Measurements from ENCODE around the gene CDKN1A.

DNA sequence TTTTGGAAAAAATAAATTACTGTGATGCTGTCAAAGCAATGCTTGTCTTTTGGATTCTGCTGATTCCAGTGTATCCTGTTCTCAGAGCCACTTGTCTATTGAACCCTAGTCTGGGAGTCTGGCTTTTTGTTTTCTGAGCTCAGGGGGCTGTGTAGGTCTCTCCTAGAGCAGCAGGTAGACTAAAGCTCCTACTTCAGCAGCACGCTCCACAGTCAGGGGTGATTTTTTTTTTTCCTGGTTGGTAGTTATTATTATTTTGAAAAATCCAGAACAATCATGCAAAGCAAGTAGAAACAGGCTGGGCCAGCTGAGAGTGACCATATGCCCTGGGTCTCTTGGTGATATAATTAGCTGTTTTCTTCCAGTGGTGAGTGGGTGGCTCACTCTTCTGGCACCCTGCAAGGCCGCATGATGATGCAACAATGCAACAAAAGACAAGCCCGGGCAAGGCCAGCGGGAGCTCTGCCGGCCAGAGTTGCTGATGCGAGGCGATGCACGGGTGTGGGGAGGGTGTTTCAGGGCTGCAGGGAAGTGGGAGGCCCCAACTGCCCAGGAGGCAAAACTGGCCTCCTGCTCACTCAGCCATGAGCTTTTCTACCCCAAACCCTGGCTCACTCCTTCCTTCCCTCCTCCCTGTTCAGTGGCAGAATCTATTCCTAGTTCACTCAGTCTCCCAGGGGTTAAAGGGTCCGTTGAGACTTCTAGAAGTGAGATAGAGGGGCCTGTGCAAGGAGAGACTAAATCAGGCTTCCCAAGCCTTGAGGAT, 11.5 kb upstream of the CDKN1A start:
- no peak for TF ChIP-seq POLR2A (IDR thresholded peaks at IDR 0.05)
- TF ChIP-seq, protein P1, sequence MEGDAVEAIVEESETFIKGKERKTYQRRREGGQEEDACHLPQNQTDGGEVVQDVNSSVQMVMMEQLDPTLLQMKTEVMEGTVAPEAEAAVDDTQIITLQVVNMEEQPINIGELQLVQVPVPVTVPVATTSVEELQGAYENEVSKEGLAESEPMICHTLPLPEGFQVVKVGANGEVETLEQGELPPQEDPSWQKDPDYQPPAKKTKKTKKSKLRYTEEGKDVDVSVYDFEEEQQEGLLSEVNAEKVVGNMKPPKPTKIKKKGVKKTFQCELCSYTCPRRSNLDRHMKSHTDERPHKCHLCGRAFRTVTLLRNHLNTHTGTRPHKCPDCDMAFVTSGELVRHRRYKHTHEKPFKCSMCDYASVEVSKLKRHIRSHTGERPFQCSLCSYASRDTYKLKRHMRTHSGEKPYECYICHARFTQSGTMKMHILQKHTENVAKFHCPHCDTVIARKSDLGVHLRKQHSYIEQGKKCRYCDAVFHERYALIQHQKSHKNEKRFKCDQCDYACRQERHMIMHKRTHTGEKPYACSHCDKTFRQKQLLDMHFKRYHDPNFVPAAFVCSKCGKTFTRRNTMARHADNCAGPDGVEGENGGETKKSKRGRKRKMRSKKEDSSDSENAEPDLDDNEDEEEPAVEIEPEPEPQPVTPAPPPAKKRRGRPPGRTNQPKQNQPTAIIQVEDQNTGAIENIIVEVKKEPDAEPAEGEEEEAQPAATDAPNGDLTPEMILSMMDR (IDR thresholded peaks at IDR 0.05), result no peak

All from uterus (tissue), 2 donors.